ENCODE measurements around the gene TFB2M. TPM values are rescaled to one million over a fixed set of nuclear protein-coding genes. Genes with fewer than 3 reads are reported as not detected.

TFB2M gene
- total RNA-seq, 2 experiments from 2014 or later = 8.0 to 9.0 TPM

GRCh38 chr1:246592695-246593094 lies 26.6 kb upstream of the TFB2M start:
- ATAC-seq (ENCODE audit: poor library complexity) (no peak), DNase-seq (no peak)
- H3K36me3 ChIP-seq (ENCODE audit: insufficient read depth, low read length) = peaks cover 55% of the 10 kb centered on the region
- no peak overlapping the region for H3K4me3 ChIP-seq (ENCODE audit: low read length)
- TF ChIP-seq CTCF (IDR thresholded peaks at IDR 0.05) = no peak
- Mint-ChIP-seq H3K27ac (peak overlapping the region; percentile 55), H3K9me3 (no peaks in the 10 kb centered on the region), H3K4me1 (ENCODE audit: low read depth) (peaks cover 75% of the 10 kb centered on the region), H3K4me3 (no peak overlapping the region), H3K36me3 (ENCODE audit: low read depth) (peaks cover 67% of the 10 kb centered on the region), H3K27me3 (no peaks in the 10 kb centered on the region)
- CTCF ChIA-PET = no interaction called here
- POLR2A ChIA-PET = interaction anchor here (0.5 kb wide), 1 partner anchor 20 kb away, joined by 3 read pairs; no protein-coding TSS in a partner anchor
- H3K4me1 ChIP-seq (ENCODE audit: insufficient read depth, low read length) = peaks cover 14% of the 10 kb centered on the region
- no peak overlapping the region for H3K27ac ChIP-seq (ENCODE audit: low read depth in 1 of 2, low read length in 2 of 2)
- peaks cover 0 to 4% of the 10 kb centered on the region in 2 experiments for H3K9me3 ChIP-seq (ENCODE audit: control insufficient read depth in 1 of 2, insufficient read depth in 1 of 2, low read length in 2 of 2)
- no peaks in the 10 kb centered on the region for H3K27me3 ChIP-seq (ENCODE audit: control insufficient read depth in 1 of 2, insufficient read depth in 2 of 2, low read length in 2 of 2)
- intact Hi-C loops (cut with DNase I, micrococcal nuclease) = no loop called here

GRCh38 chr1:246591958-246592357 lies 25.9 kb upstream of the TFB2M start:
- Histone ChIP-seq H3K27me3 (ENCODE audit: control insufficient read depth in 1 of 2, insufficient read depth in 2 of 2, low read length in 2 of 2) (no peaks in the 10 kb centered on the region), H3K36me3 (ENCODE audit: insufficient read depth, low read length) (peaks cover 48% of the 10 kb centered on the region), H3K4me3 (ENCODE audit: low read length) (no peak overlapping the region), H3K9me3 (ENCODE audit: control insufficient read depth in 1 of 2, insufficient read depth in 1 of 2, low read length in 2 of 2) (peaks cover 0 to 4% of the 10 kb centered on the region in 2 experiments), H3K27ac (ENCODE audit: low read depth in 1 of 2, low read length in 2 of 2) (no peak overlapping the region), H3K4me1 (ENCODE audit: insufficient read depth, low read length) (peaks cover 11% of the 10 kb centered on the region)
- Mint-ChIP-seq H3K27ac (peak overlapping the region; percentile 55), H3K27me3 (no peaks in the 10 kb centered on the region), H3K4me1 (ENCODE audit: low read depth) (peaks cover 75% of the 10 kb centered on the region), H3K9me3 (no peaks in the 10 kb centered on the region), H3K36me3 (ENCODE audit: low read depth) (peaks cover 60% of the 10 kb centered on the region), H3K4me3 (peak overlapping the region; percentile 15)
- no peak for ATAC-seq (ENCODE audit: poor library complexity)
- DNase-seq = no peak
- POLR2A ChIA-PET = no interaction called here
- TF ChIP-seq CTCF (IDR thresholded peaks at IDR 0.05) = no peak
- CTCF ChIA-PET = no interaction called here
- intact Hi-C loops (cut with DNase I, micrococcal nuclease) = no loop called here

GRCh38 chr1:246591504-246591903 lies 25.4 kb upstream of the TFB2M start:
- H3K4me3 Mint-ChIP-seq = no peak overlapping the region
- H3K4me1 ChIP-seq (ENCODE audit: insufficient read depth, low read length) = peaks cover 11% of the 10 kb centered on the region
- CTCF ChIA-PET = no interaction called here
- peaks cover 43% of the 10 kb centered on the region for H3K36me3 ChIP-seq (ENCODE audit: insufficient read depth, low read length)
- H3K27me3 Mint-ChIP-seq = no peaks in the 10 kb centered on the region
- peaks cover 57% of the 10 kb centered on the region for H3K36me3 Mint-ChIP-seq (ENCODE audit: low read depth)
- no peaks in the 10 kb centered on the region for H3K27me3 ChIP-seq (ENCODE audit: control insufficient read depth in 1 of 2, insufficient read depth in 2 of 2, low read length in 2 of 2)
- no peaks in the 10 kb centered on the region for H3K9me3 Mint-ChIP-seq
- POLR2A ChIA-PET = no interaction called here
- intact Hi-C loops (cut with DNase I, micrococcal nuclease) = no loop called here
- H3K27ac Mint-ChIP-seq = peak overlapping the region; percentile 55
- no peak for TF ChIP-seq CTCF (IDR thresholded peaks at IDR 0.05)
- H3K4me3 ChIP-seq (ENCODE audit: low read length) = no peak overlapping the region
- peaks cover 0 to 4% of the 10 kb centered on the region in 2 experiments for H3K9me3 ChIP-seq (ENCODE audit: control insufficient read depth in 1 of 2, insufficient read depth in 1 of 2, low read length in 2 of 2)
- H3K4me1 Mint-ChIP-seq (ENCODE audit: low read depth) = peaks cover 72% of the 10 kb centered on the region
- no peak overlapping the region for H3K27ac ChIP-seq (ENCODE audit: low read depth in 1 of 2, low read length in 2 of 2)
- DNase-seq = no peak
- ATAC-seq (ENCODE audit: poor library complexity) = no peak
